Esophagus muscularis mucosa (tissue), 4 donors: ENCODE results near the gene POLDIP2. TPM values are rescaled to one million over a fixed set of nuclear protein-coding genes. Genes with fewer than 3 reads are reported as not detected.

Experiments used
- DNase-seq: peaks from one replicate; pipeline ENCODE4 v3.0.0-alpha.2; 2017; ENCODE audit errors: extremely low spot score
- H3K27ac ChIP-seq, 4 donors: fragments of 200-600 bp; sonication (generic); replicated peaks in 1 of 4; 1 replicate in 3 of 4; 2 replicates in 1 of 4; pipeline ENCODE4 v1.5.1; 2016 to 2019; ENCODE audit warnings: mild to moderate bottlenecking in 1 of 4
- H3K27me3 ChIP-seq, 4 donors: fragments of 200-600 bp; sonication (generic); one replicate each; pipeline versions ENCODE4 v1.5.1 to v1.6.0; 2016 to 2019
- H3K36me3 ChIP-seq, 4 donors: fragments of 200-600 bp; sonication (generic); one replicate each; pipeline ENCODE4 v1.5.1; 2016 to 2019
- H3K4me1 ChIP-seq, 4 donors: fragments of 200-600 bp; sonication (generic); one replicate each; pipeline ENCODE4 v1.5.1; 2016 to 2019
- H3K4me3 ChIP-seq, 4 donors: fragments of 200-600 bp; sonication (generic); 1 replicate in 2 of 4; 2 replicates in 2 of 4; pipeline ENCODE4 v1.5.1; 2016 to 2019; ENCODE audit warnings: mild to moderate bottlenecking in 4 of 4, moderate library complexity in 1 of 4
- H3K9me3 ChIP-seq, 4 donors: fragments of 200-600 bp; sonication (generic); 1 replicate in 3 of 4; 2 replicates in 1 of 4; pipeline ENCODE4 v1.5.1; 2016 to 2019
- CTCF ChIP-seq, 3 experiments: fragments of 200-600 bp in 2 of 3; fragments of 450-650 bp in 1 of 3; sonication (generic) in 2 of 3; IDR thresholded peaks; one replicate each; pipeline ENCODE4 v1.5.1; 2017 to 2019; ENCODE audit warnings: antibody characterized with exemption in 3 of 3, mild to moderate bottlenecking in 2 of 3, moderate library complexity in 1 of 3
- EP300 ChIP-seq: sonication (generic); formaldehyde crosslinking; IDR thresholded peaks from one replicate; pipeline ENCODE4 v1.6.1; 2017; ENCODE audit warnings: antibody characterized with exemption
- POLR2A ChIP-seq: fragments of 450-650 bp; IDR thresholded peaks from one replicate; pipeline ENCODE4 v1.6.1; 2017; ENCODE audit warnings: antibody characterized with exemption, moderate library complexity, mild to moderate bottlenecking, low read depth
- POLR2AphosphoS5 ChIP-seq, 2 donors: sonication (generic); formaldehyde crosslinking; IDR thresholded peaks; one replicate each; pipeline ENCODE4 v1.6.1; 2017; ENCODE audit warnings: antibody characterized with exemption in 2 of 2
- WGBS: methylation state at CpG from one replicate; pipeline ENCODE4 v1.1.5; 2018; 5-methylcytosine and 5-hydroxymethylcytosine counted together
- intact Hi-C: fragments of 100-400 bp; cut with DNase I; formaldehyde crosslinking; loops from one replicate; pipeline ENCODE4 v1.15.1; 2023
- total RNA-seq, 4 donors: library from RNA; depleted of rRNA; stranded (reverse); fragments of >200 nt; gene quantifications; one replicate each; pipeline versions ENCODE4 v1.1.0 to v1.2.1, GENCODE V29; 2016

POLDIP2 gene
- total RNA-seq, 4 donors from 2014 or later, result 67.7 to 97.5 (median 81.4) TPM

- no peaks in the 10 kb centered on the region for H3K27me3 ChIP-seq
- intact Hi-C loops, result loop anchor here (10.0 kb wide), 1 partner anchor 291 kb away; the partner anchor contains the start of gene NLK
- H3K9me3 ChIP-seq, result no peaks in the 10 kb centered on the region
- H3K36me3 ChIP-seq, result peaks cover 27 to 32% (median 30%) of the 10 kb centered on the region in 4 donors
- peak overlapping the region; percentile 91 to 99 (median 97) for H3K27ac ChIP-seq
- H3K4me1 ChIP-seq, result peaks cover 55 to 68% (median 58%) of the 10 kb centered on the region in 4 donors
- peak; percentile 42 for TF ChIP-seq EP300
- TF ChIP-seq POLR2A, result no peak
- TF ChIP-seq POLR2AphosphoS5 (IDR thresholded peaks at IDR 0.05), result peak in 1 of 2 donors; percentile 70
- no peak for DNase-seq
- peak overlapping the region; percentile 79 to 90 (median 84) for H3K4me3 ChIP-seq
- 6% methylated on average over 24 of the region's 29 CpGs for WGBS
These were observed 21.1 kb downstream of the POLDIP2 start for GRCh38 chr17:28335959-28336871.

- no peaks in the 10 kb centered on the region for H3K9me3 ChIP-seq
- peak within 1 kb of the TSS; percentile 91 to 99 (median 97) for H3K27ac ChIP-seq
- DNase-seq, result peak; percentile 100
- intact Hi-C loops, result loop anchor here (10.0 kb wide), 1 partner anchor 291 kb away; the partner anchor contains the start of gene NLK
- H3K27me3 ChIP-seq, result no peaks in the 10 kb centered on the region
- H3K36me3 ChIP-seq, result peaks cover 24 to 32% (median 30%) of the 10 kb centered on the region in 4 donors
- WGBS, result no CpG with 5 or more reads among the region's 62 CpGs
- peak within 1 kb of the TSS; percentile 79 to 90 (median 84) for H3K4me3 ChIP-seq
- H3K4me1 ChIP-seq, result peaks cover 55 to 67% (median 58%) of the 10 kb centered on the region in 4 donors
- no peak for TF ChIP-seq EP300
- TF ChIP-seq POLR2AphosphoS5 (IDR thresholded peaks at IDR 0.05), result peak; percentile 99
- TF ChIP-seq POLR2A, result peak; percentile 96
- peak in 1 of 3 experiments; percentile 20 for TF ChIP-seq CTCF (IDR thresholded peaks at IDR 0.05)
These were observed 21.9 kb downstream of the POLDIP2 start, which contains the start of the genes IFT20 and TNFAIP1 for GRCh38 chr17:28335201-28335958. IFT20 (minus strand) TSS chr17:28335472; CDS start chr17:28331985, 3,487 bp downstream. TNFAIP1 (plus strand) TSS chr17:28335761; CDS start chr17:28339522, 3,761 bp downstream.

GRCh38 chr17:28334666-28335200 is 22.6 kb downstream of the POLDIP2 start:
- 12% methylated on average over 11 of the region's 18 CpGs for WGBS
- peaks cover 50 to 60% (median 55%) of the 10 kb centered on the region in 4 donors for H3K4me1 ChIP-seq

GRCh38 chr17:28334171-28334570 is 23.2 kb downstream of the POLDIP2 start:
- no peaks in the 10 kb centered on the region for H3K9me3 ChIP-seq
- no peak for TF ChIP-seq POLR2A
- TF ChIP-seq POLR2AphosphoS5 (IDR thresholded peaks at IDR 0.05), result no peak
- no peak for TF ChIP-seq EP300
- no peak for TF ChIP-seq CTCF (IDR thresholded peaks at IDR 0.05)
- peak overlapping the region in 1 of 4 donors; percentile 99 for H3K27ac ChIP-seq
- no peak for DNase-seq
- H3K4me3 ChIP-seq, result peak overlapping the region; percentile 79 to 90 (median 84)
- peaks cover 18 to 32% (median 31%) of the 10 kb centered on the region in 4 donors for H3K36me3 ChIP-seq
- H3K4me1 ChIP-seq, result peaks cover 44 to 55% (median 51%) of the 10 kb centered on the region in 4 donors
- 55% methylated on average over 6 of the region's 6 CpGs for WGBS
- intact Hi-C loops, result loop anchor here (10.0 kb wide), 1 partner anchor 289 kb away; the partner anchor contains the start of gene NLK
- H3K27me3 ChIP-seq, result no peaks in the 10 kb centered on the region

More at GRCh38 chr17:28334666-28335200, 22.6 kb downstream of the POLDIP2 start:
- intact Hi-C loops, result loop anchor here (10.0 kb wide), 1 partner anchor 290 kb away; the partner anchor contains the start of gene NLK
- H3K27ac ChIP-seq, result peak overlapping the region; percentile 91 to 99 (median 97)
- no peak for DNase-seq
- H3K9me3 ChIP-seq, result no peaks in the 10 kb centered on the region
- peak overlapping the region; percentile 79 to 90 (median 84) for H3K4me3 ChIP-seq
- H3K27me3 ChIP-seq, result no peaks in the 10 kb centered on the region
- peaks cover 19 to 32% (median 30%) of the 10 kb centered on the region in 4 donors for H3K36me3 ChIP-seq
- TF ChIP-seq EP300 (no peak), POLR2AphosphoS5 (IDR thresholded peaks at IDR 0.05) (no peak), CTCF (IDR thresholded peaks at IDR 0.05) (no peak), POLR2A (no peak)
